SK-N-SH treated with all-trans-retinoic acid at 6 μM for 48 hours (cell line): Measurements from ENCODE around the gene TRIP6.

ENCODE experiments used
- ATAC-seq: fragments of 200-7000 bp; cut with Tn5 transposase; 3 replicates; pipeline ENCODE4 v1.9.1; 2020; ENCODE audit warnings: mild to moderate bottlenecking, moderate library complexity
- ARNTL ChIP-seq: fragments of 450-650 bp; formaldehyde crosslinking; IDR thresholded peaks from 2 replicates; pipeline ENCODE4 v1.5.0; 2020; ENCODE audit warnings: low read depth, mild to moderate bottlenecking, moderate library complexity, borderline replicate concordance
- BACH2 ChIP-seq: fragments of 250-450 bp; sonication (Bioruptor Pico); IDR thresholded peaks from 2 replicates; pipeline ENCODE4 v1.9.0; 2021; ENCODE audit warnings: mild to moderate bottlenecking, borderline replicate concordance
- SNAI2 ChIP-seq: fragments of 250-450 bp; sonication (Bioruptor Pico); IDR thresholded peaks from 2 replicates; pipeline ENCODE4 v1.5.0; 2020; ENCODE audit warnings: mild to moderate bottlenecking, moderate library complexity
- ZNF8 ChIP-seq: fragments of 450-650 bp; formaldehyde crosslinking; IDR thresholded peaks from 2 replicates; pipeline ENCODE4 v1.5.0; 2020; ENCODE audit warnings: mild to moderate bottlenecking, moderate library complexity
- TF ChIP-seq, protein P1 (sequence below): fragments of 250-450 bp; sonication (Bioruptor Pico); IDR thresholded peaks from 2 replicates; pipeline ENCODE4 v1.5.1; 2021; ENCODE audit warnings: mild to moderate bottlenecking, moderate library complexity

Gene TRIP6

DNA sequence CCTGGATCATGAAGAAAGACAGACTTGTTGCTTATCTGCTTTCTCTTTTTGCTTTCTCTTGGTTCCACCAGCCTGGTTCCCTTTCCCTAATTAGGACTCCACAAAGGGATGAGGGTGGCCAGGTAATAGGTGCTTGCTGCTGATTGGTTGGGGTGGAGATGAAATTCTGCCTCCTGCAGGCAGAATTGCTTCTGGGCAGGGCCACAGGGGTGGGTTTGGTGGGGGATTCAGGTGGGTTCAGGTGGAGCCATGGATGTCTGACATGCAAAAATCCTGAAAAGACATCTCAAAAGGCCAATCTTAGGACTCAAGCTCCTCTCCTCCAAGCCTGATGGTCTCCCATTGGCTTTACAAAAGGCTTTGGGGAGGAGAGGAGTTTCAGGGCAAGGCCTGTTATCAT is 53.9 kb downstream of the TRIP6 start:
- TF ChIP-seq ARNTL (CRISPR knock-in tag) (no peak), BACH2 (CRISPR knock-in tag) (no peak), ZNF8 (CRISPR knock-in tag) (no peak), SNAI2 (CRISPR knock-in tag) (no peak)
- TF ChIP-seq, protein P1, sequence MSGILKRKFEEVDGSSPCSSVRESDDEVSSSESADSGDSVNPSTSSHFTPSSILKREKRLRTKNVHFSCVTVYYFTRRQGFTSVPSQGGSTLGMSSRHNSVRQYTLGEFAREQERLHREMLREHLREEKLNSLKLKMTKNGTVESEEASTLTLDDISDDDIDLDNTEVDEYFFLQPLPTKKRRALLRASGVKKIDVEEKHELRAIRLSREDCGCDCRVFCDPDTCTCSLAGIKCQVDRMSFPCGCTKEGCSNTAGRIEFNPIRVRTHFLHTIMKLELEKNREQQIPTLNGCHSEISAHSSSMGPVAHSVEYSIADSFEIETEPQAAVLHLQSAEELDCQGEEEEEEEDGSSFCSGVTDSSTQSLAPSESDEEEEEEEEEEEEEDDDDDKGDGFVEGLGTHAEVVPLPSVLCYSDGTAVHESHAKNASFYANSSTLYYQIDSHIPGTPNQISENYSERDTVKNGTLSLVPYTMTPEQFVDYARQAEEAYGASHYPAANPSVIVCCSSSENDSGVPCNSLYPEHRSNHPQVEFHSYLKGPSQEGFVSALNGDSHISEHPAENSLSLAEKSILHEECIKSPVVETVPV (CRISPR knock-in tag), result no peak
- ATAC-seq, result no peak
